Measurements from ENCODE around the gene C7. TPM values are rescaled to one million over a fixed set of nuclear protein-coding genes. Genes with fewer than 3 reads are reported as not detected.
A peak's percentile ranks its signal among the peaks of the same experiment; 100 is the strongest.
"Not testable (repeated sequence)": the region's sequence is repeated elsewhere in the genome, so short reads cannot be mapped to it uniquely, and the experiment has no call there.

C7 gene
- total and polyA plus RNA-seq, 2 of the 13 experiments (the other 11 are each of a cell fraction or from before 2014, with no cell fraction given): 1.7 to 3.5 TPM

DNA sequence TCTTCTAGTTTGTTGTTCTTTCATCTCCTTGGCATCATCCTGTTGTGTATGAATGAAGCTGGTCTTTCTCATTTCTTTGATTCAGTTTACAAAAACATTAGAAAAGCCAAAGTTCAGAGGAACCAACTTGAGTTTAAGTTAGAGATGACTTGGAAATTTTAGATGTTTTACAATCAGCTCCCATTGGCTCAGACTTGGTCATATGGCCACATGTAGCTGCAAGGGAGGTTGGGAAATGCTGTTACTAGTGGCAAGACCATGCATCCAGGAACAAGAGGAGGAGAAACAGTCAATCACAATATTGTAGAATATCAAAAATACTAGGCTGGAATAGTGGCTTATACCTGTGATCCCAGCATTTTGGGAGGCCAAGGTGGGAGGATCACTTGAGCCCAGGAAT is 48.6 kb upstream of the C7 start:
- in situ Hi-C loops (cut with HindIII; ENCODE audit: extremely low pct_ligation_motif_present, low pct_unique_long_range_greater_than_20kb): no loop called here
- ATAC-seq (no peak), DNase-seq (ENCODE audit: low spot score) (no peak), FAIRE-seq (no peak)
- intact Hi-C loops (cut with micrococcal nuclease; ENCODE audit: unreplicated experiment): no loop called here
- BruUV-seq (replicated peaks): no TSS peak
- ChIA-PET POLR2A (no interaction called here), CTCF (ENCODE audit: low intra/inter-chr PET ratio, low total read pairs) (no interaction called here)
- no peak overlapping the region for H3K4me2 ChIP-seq (ENCODE audit: low read depth, low read length)
- H2AFZ ChIP-seq (ENCODE audit: low read length): no peak overlapping the region
- H3K36me3 ChIP-seq (replicated peaks in 1 of 2; ENCODE audit: control insufficient read depth in 1 of 2, insufficient read depth in 2 of 2, low read length in 2 of 2): no peaks in the 10 kb centered on the region
- H3K27me3 ChIP-seq (ENCODE audit: control insufficient read depth in 1 of 2, insufficient read depth in 2 of 2, low read length in 2 of 2): no peaks in the 10 kb centered on the region; a peak in 1 of 5 replicates
- no peak overlapping the region for H3K9ac ChIP-seq (ENCODE audit: insufficient read depth, low read depth, low read length)
- no peaks in the 10 kb centered on the region for H3K9me3 ChIP-seq (ENCODE audit: low read length)
- H3K79me2 ChIP-seq (ENCODE audit: insufficient read depth, low read length): no peaks in the 10 kb centered on the region
- no peaks in the 10 kb centered on the region for H4K20me1 ChIP-seq (ENCODE audit: insufficient read depth, low read length)
- TF ChIP-seq CBX2 (IDR thresholded peaks at IDR 0.05; ENCODE audit: low read depth, low read length) (no peak), CBX2 (CRISPR knock-in tag; IDR thresholded peaks at IDR 0.05; ENCODE audit: low read depth) (no peak), ZNF121 (CRISPR knock-in tag; IDR thresholded peaks at IDR 0.05) (peak; percentile 18; the same call in 1 of the 2 replicates)
- no peak overlapping the region for H3K4me3 ChIP-seq (replicated peaks in 1 of 3; ENCODE audit: insufficient read depth in 1 of 3, low read depth in 2 of 3, low read length in 3 of 3)
- H3K4me1 ChIP-seq (ENCODE audit: insufficient read depth, low read length): peaks cover 13% of the 10 kb centered on the region; the same call in 1 of the 2 replicates
- no peak overlapping the region for H3K27ac ChIP-seq (ENCODE audit: extremely low read length, insufficient read depth, low read length)

- peak; percentile 43; the same call in 1 of the 2 replicates for TF ChIP-seq NR2F2 (IDR thresholded peaks at IDR 0.05; ENCODE audit: borderline replicate concordance, low read depth)
- H3K79me2 ChIP-seq (ENCODE audit: insufficient read depth, low read length); H3K9me3 ChIP-seq (ENCODE audit: low read length); DNase-seq (ENCODE audit: low spot score); H2AFZ ChIP-seq (ENCODE audit: low read length); intact Hi-C loops (cut with micrococcal nuclease; ENCODE audit: unreplicated experiment); POLR2A ChIA-PET; BruUV-seq (replicated peaks); H3K27me3 ChIP-seq (ENCODE audit: control insufficient read depth in 1 of 2, insufficient read depth in 2 of 2, low read length in 2 of 2); H3K27ac ChIP-seq (ENCODE audit: extremely low read length, insufficient read depth, low read length); ATAC-seq; in situ Hi-C loops (cut with HindIII; ENCODE audit: extremely low pct_ligation_motif_present, low pct_unique_long_range_greater_than_20kb); H3K36me3 ChIP-seq (replicated peaks in 1 of 2; ENCODE audit: control insufficient read depth in 1 of 2, insufficient read depth in 2 of 2, low read length in 2 of 2); CTCF ChIA-PET (ENCODE audit: low intra/inter-chr PET ratio, low total read pairs); H4K20me1 ChIP-seq (ENCODE audit: insufficient read depth, low read length); H3K4me3 ChIP-seq (replicated peaks in 1 of 3; ENCODE audit: insufficient read depth in 1 of 3, low read depth in 2 of 3, low read length in 3 of 3); FAIRE-seq; H3K9ac ChIP-seq (ENCODE audit: insufficient read depth, low read depth, low read length); H3K4me2 ChIP-seq (ENCODE audit: low read depth, low read length); TF ChIP-seq SOX13 (IDR thresholded peaks at IDR 0.05); SOX6 (IDR thresholded peaks at IDR 0.05); NR2F6 (CRISPR knock-in tag; IDR thresholded peaks at IDR 0.05): not testable (repeated sequence)
- TF ChIP-seq SOX13 (CRISPR knock-in tag; conservative IDR thresholded peaks at IDR 0.05 in 1 of 2, IDR thresholded peaks at IDR 0.05 in 1 of 2): peak in 1 of 2 experiments; percentile 36; a peak in 2 of 4 replicates
- 0 out of 2 replicates have a peak, but pooled peaks have one; percentile 53 for TF ChIP-seq TCF7 (IDR thresholded peaks at IDR 0.05; ENCODE audit: low read depth)
- peak; percentile 58; the same call in 1 of the 2 replicates for TF ChIP-seq SOX6 (CRISPR knock-in tag; IDR thresholded peaks at IDR 0.05)
- TF ChIP-seq NR2F6 (IDR thresholded peaks at IDR 0.05): peak; percentile 15; the same call in 1 of the 2 replicates
- peak; percentile 35; the same call in 1 of the 2 replicates for TF ChIP-seq HNF4A (CRISPR knock-in tag; IDR thresholded peaks at IDR 0.05)
- 0 out of 2 replicates have a peak, but pooled peaks have one; percentile 21 for TF ChIP-seq ZMYM4 (CRISPR knock-in tag; IDR thresholded peaks at IDR 0.05)
- peaks cover 13% of the 10 kb centered on the region; the same call in 1 of the 2 replicates for H3K4me1 ChIP-seq (ENCODE audit: insufficient read depth, low read length)
- WGBS (ENCODE audit: low lambda C conversion rate): 3% methylated on average over 5 of the region's 5 CpGs
These were observed 44.3 kb upstream of the C7 start for GRCh38 chr5:40865004-40865403.
